Measurements from ENCODE around the gene SLC6A13.

SLC6A13 gene

DNA sequence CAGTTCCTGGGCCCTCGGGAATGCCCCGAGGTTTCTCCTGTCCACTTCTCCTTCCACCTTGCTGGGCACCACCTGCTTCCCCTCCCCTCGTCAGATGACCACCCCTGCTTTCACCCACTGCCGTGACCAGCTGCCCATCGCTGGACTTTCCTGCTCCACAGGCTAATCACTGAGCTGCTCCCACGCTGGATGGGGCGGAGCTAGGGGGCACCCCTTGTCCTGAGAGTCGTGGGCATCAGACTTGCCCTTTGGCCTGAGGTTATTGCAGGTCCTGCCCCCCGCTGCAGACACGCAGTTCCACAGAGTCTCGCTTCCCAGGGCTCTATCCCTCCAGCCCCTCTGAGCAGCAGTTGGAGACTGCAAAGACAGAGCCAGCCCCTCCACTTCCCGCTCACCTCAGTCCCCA lies 49.1 kb downstream of the SLC6A13 start:
- no peak for DNase-seq

GRCh38 chr12:212715-213526 lies 49.7 kb downstream of the SLC6A13 start:
- no peak for DNase-seq

- no peak for DNase-seq
Observed at GRCh38 chr12:212415-212714, 50.3 kb downstream of the SLC6A13 start.

GRCh38 chr12:211639-212414 lies 50.8 kb downstream of the SLC6A13 start:
- no peak for DNase-seq

- DNase-seq: no peak
Observed at GRCh38 chr12:211142-211465, 51.5 kb downstream of the SLC6A13 start.

- DNase-seq: no peak
Observed at GRCh38 chr12:210277-211141, 52.1 kb downstream of the SLC6A13 start.

- DNase-seq: no peak
Observed at GRCh38 chr12:209851-210250, 52.8 kb downstream of the SLC6A13 start.

GRCh38 chr12:209246-209645 lies 53.4 kb downstream of the SLC6A13 start:
- no peak for DNase-seq

- no peak for DNase-seq
Observed at GRCh38 chr12:208813-209212, 53.8 kb downstream of the SLC6A13 start.

- no peak for DNase-seq
Observed at GRCh38 chr12:207804-208203, 54.8 kb downstream of the SLC6A13 start.

- DNase-seq: no peak
Observed at GRCh38 chr12:206746-207440, 55.7 kb downstream of the SLC6A13 start.

- DNase-seq: no peak
Observed at GRCh38 chr12:205026-205425, 57.6 kb downstream of the SLC6A13 start.

DNA sequence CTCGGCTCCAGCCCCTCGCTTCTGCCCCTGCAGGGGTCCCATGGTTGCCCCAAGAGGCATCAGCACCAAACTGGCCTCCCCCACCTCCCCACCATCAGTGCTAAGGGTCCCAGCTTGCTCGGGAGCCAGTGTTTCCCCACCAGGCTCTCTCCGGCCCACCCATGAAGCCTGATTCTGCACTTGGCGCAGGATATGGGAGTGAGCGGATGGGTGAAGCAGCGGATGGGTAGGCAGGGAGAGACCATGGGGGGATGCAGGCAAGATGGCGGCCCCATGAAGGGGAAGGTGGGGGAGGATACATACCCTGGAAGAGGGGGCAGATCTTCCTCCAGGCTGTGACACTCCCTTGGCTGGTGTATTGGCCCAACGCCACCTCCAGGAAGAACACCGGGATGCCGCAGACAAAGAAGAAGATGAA lies 58.4 kb downstream of the SLC6A13 start:
- DNase-seq: no peak

GRCh38 chr12:203462-204260 lies 59.0 kb downstream of the SLC6A13 start:
- no peak for DNase-seq

DNA sequence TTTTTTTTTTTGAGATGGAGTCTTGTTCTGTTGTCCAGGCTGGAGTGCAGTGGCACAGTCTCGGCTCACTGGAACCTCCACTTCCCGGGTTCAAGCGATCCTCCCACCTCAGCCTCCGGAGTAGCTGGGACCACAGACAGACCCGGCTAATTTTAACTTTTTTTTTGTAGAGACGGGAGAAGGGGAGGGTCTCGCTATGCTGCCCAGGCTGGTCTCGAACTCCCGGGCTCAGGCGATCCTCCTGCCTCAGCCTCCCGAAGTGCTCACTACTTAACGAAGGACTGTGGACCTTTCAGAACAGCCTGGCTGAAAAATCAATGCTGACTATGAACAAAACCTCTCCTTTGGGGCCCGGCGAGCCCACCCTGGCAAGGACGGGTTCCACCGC lies 59.6 kb downstream of the SLC6A13 start:
- no peak for DNase-seq

- DNase-seq: no peak
Observed at GRCh38 chr12:202081-202731, 60.4 kb downstream of the SLC6A13 start.

GRCh38 chr12:201361-201760 lies 61.3 kb downstream of the SLC6A13 start:
- no peak for DNase-seq

DNA sequence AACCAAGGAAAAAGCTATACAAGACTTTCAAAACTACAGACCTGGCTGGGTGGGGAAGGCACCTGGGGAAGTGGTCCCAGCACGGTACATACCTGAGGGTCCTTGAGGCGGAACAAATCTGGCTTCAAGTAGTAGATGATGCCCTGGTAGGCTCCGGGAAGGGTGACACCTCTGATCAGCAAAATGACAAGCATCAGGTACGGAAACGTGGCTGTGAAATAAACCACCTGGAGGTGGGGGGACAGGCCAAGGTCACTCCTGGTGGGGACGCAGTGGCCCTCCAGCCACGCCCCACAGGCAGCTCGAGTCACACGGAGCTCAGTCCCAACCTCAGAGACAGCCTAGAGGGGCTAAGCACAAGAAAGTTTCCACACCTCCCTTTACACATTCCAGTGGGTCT lies 63.9 kb downstream of the SLC6A13 start:
- no peak for DNase-seq

DNA sequence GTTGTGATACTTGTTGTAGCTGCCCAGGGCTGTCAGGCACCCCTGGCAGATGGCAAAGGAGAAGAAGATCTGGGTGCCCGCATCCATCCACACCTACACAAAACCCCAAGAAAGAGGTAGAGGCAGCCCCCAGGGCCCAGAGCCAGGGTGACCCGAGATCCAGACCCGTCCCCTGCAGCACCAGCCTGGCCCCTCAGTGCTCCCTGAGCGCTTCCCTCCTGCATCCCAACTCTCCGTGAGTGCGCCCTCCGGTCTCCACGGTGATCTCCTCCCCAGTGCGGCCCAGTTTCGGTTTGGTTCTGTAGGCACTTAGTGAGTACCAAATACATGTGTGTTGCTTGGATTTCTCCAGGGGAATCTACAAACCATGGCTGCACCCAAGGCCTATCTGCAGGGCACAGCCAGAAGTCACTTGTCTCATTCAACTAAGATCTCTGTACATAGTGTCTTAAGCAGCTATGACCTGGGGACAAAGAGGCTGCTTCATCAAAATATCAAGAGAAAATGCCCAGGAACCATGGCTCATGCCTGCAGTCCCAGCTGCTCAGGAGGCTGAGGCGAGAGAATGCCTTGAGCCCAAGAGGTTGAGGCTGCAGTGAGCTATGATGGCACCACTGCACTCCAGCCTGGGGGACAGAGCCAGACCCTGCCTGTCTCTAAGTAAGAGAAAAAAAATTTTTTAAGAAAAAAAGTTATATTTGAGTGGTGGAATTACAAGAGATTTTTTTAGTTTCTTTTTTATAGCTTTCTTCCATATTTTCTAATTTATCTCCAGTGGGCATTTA lies 64.5 kb downstream of the SLC6A13 start:
- no peak for DNase-seq

DNA sequence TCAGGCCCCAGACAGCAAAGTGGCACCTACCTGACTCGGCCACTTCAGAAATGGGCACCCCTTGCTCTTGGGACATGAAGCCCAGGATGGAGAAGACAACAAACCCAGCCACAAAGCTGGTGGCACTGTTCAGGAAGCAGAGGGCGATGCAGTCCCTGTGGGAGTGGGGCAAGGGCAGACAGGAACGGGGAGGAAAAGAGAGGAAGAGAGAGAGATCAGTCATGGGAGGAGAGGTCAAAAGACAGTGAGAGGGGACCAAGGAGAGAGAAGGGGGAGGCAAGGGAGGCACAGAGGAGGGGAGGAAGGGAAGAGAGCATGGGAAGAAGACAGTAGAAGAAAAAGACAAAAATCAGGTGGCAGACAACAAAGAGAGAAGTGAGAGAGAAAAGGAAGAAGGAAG lies 65.3 kb downstream of the SLC6A13 start:
- DNase-seq: no peak

- DNase-seq: no peak
Observed at GRCh38 chr12:196436-196835, 66.2 kb downstream of the SLC6A13 start.
